Brain microvascular endothelial cell (primary cell): ENCODE results near the gene APOE.
"Not testable (repeated sequence)": the region's sequence is repeated elsewhere in the genome, so short reads cannot be mapped to it uniquely, and the experiment has no call there.

Experiments
- DNase-seq: peaks from one replicate; pipeline ENCODE4 v3.0.0-alpha.2; 2020
- H3K27ac ChIP-seq: fragments of 250-450 bp; sonication (Bioruptor Pico); 2 replicates; pipeline ENCODE4 v1.5.1; 2020; ENCODE audit warnings: mild to moderate bottlenecking, moderate library complexity
- H3K27me3 ChIP-seq: fragments of 250-450 bp; sonication (Bioruptor Pico); replicated peaks from 2 replicates; pipeline ENCODE4 v1.5.1; 2020; ENCODE audit warnings: mild to moderate bottlenecking
- H3K36me3 ChIP-seq: fragments of 250-450 bp; sonication (Bioruptor Pico); replicated peaks from 2 replicates; pipeline ENCODE4 v1.5.1; 2020; ENCODE audit warnings: mild to moderate bottlenecking
- H3K4me3 ChIP-seq: 2 replicates; pipeline ENCODE4 v1.5.1; 2011; ENCODE audit warnings: low read depth, mild to moderate bottlenecking, control low read depth, low read length, moderate library complexity
- CTCF ChIP-seq: IDR thresholded peaks from 2 replicates; pipeline ENCODE4 v1.5.1; 2011; ENCODE audit warnings: low read depth, mild to moderate bottlenecking, moderate library complexity, low read length, control low read depth, inconsistent platforms; ENCODE audit errors: missing control alignments
- in situ Hi-C: cut with HindIII; loops from 2 replicates; pipeline ENCODE4 v1.10.0; 2017; ENCODE audit warnings: low sequenced_read_pairs, low pct_ligation_motif_present

The APOE gene

GRCh38 chr19:44905437-44906160 lies at the start of gene APOE:
TSS of gene APOE (plus strand) at chr19:44905796. CDS start at chr19:44906625, 829 bp downstream.
- no peak for TF ChIP-seq CTCF
- Histone ChIP-seq H3K27ac (no peak within 1 kb of the TSS), H3K27me3 (peaks cover 2% of the 10 kb centered on the region), H3K36me3 (peaks cover 25% of the 10 kb centered on the region), H3K4me3 (peak within 1 kb of the TSS; percentile 40)
- in situ Hi-C loops = no loop called here
- no peak for DNase-seq

DNA sequence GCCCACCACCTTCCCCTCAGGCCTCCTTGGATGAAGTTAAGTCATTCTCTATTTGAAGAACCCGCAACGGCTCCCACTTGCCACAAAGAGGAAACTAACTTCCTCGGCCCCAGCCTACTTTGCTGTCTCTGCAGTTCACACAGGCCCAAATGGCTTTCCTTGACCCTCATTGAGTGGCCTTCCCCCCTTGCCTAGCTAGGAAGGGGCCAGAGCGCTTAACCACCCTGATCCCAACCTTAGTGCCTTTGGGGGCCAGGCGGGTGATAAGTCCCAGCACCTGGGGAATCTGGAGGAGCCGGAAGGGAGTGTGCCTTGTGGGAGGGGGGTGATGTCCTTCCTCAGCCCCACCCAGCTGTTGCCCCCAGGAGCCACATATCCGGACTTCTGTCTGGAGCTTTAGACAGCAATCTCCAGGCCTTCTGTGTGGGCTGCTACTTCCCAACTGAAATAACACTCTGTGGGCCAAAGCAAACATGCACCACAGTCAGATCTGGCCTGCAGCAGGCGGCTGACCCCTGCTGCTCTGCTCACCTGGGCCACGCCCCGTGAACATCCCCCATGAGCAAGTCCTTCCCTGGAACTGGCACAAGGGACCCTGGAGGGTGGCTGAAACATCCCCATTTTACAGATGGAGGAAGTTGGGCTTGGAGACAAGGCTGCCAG lies 49.0 kb upstream of the APOE start:
- TF ChIP-seq CTCF = no peak
- Histone ChIP-seq H3K36me3 (peaks cover 22% of the 10 kb centered on the region), H3K27me3 (no peaks in the 10 kb centered on the region), H3K4me3 (no peak overlapping the region), H3K27ac (peak overlapping the region; percentile 49)
- peak; percentile 48 for DNase-seq
- in situ Hi-C loops = no loop called here

- peaks cover 27% of the 10 kb centered on the region for H3K36me3 ChIP-seq
- no peaks in the 10 kb centered on the region for H3K27me3 ChIP-seq
- H3K4me3 ChIP-seq = no peak overlapping the region
- DNase-seq = no peak
- no peak overlapping the region for H3K27ac ChIP-seq
- in situ Hi-C loops = no loop called here
- TF ChIP-seq CTCF = no peak
Measured at GRCh38 chr19:44857837-44858236, 47.8 kb upstream of the APOE start.

GRCh38 chr19:44861576-44861975 lies 44.0 kb upstream of the APOE start:
- H3K27me3 ChIP-seq, in situ Hi-C loops, H3K27ac ChIP-seq, H3K4me3 ChIP-seq, DNase-seq: not testable (repeated sequence)
- peaks cover 34% of the 10 kb centered on the region for H3K36me3 ChIP-seq

DNA sequence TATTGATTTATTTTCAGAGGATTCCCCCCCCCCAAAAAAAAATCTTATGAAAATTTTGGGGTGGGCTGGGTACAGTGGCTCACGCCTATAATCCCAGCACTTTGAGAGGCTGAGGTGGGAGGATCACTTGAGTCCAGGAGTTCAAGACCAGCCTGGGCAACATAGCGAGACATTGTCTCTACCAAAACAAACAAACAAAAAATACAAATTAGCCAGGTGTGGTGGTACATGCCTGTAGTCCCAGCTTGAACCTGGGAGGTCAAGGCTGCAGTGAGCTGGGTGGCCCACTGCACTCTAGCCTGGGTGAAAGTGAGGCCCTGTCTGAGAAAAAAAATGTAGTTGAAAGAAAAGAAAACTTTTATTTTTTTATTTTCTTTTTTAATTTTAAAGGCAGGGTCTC lies 41.6 kb upstream of the APOE start:
- in situ Hi-C loops = no loop called here
- Histone ChIP-seq H3K27ac (no peak overlapping the region), H3K27me3 (no peaks in the 10 kb centered on the region), H3K36me3 (peaks cover 45% of the 10 kb centered on the region), H3K4me3 (no peak overlapping the region)
- DNase-seq = no peak
- no peak for TF ChIP-seq CTCF

DNA sequence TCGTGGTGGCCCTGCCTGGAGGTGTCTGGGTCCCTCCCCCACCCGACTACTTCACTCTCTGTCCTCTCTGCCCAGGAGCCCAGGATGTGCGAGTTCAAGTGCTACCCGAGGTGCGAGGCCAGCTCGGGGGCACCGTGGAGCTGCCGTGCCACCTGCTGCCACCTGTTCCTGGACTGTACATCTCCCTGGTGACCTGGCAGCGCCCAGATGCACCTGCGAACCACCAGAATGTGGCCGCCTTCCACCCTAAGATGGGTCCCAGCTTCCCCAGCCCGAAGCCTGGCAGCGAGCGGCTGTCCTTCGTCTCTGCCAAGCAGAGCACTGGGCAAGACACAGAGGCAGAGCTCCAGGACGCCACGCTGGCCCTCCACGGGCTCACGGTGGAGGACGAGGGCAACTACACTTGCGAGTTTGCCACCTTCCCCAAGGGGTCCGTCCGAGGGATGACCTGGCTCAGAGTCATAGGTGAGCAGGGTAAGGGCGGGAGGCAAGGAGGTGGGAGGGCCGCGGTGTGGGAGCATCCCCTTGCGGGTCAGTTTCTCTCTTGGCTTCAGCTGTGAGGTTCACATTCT lies 40.3 kb upstream of the APOE start:
- Histone ChIP-seq H3K36me3 (peaks cover 38% of the 10 kb centered on the region), H3K27ac (no peak overlapping the region), H3K27me3 (no peaks in the 10 kb centered on the region), H3K4me3 (no peak overlapping the region)
- in situ Hi-C loops = no loop called here
- no peak for TF ChIP-seq CTCF
- no peak for DNase-seq
